CD4-positive, alpha-beta T cell treated with Interleukin-21 for 1 hour (primary cell): ENCODE data around the gene RGS16.
A peak's percentile ranks its signal among the peaks of the same experiment; 100 is the strongest.

Source experiments
- DNase-seq: peaks from one replicate; pipeline ENCODE4 v3.0.0-alpha.2; 2020

The RGS16 gene

GRCh38 chr1:182607566-182607965 is 3.4 kb upstream of the RGS16 start:
- DNase-seq: no peak

GRCh38 chr1:182603646-182604174 is 479 bp downstream of the RGS16 start:
- no peak for DNase-seq

GRCh38 chr1:182602935-182603645 is 1.1 kb downstream of the RGS16 start:
- peak; percentile 59 for DNase-seq

- DNase-seq: no peak
These were observed 2.3 kb downstream of the RGS16 start for GRCh38 chr1:182601913-182602312.

GRCh38 chr1:182601416-182601786 is 2.8 kb downstream of the RGS16 start:
- peak; percentile 81 for DNase-seq

GRCh38 chr1:182600745-182601415 is 3.3 kb downstream of the RGS16 start:
- no peak for DNase-seq

- DNase-seq: no peak
These were observed 4.0 kb downstream of the RGS16 start for GRCh38 chr1:182600036-182600713.

- peak; percentile 25 for DNase-seq
These were observed 4.8 kb downstream of the RGS16 start for GRCh38 chr1:182599339-182599738.

- DNase-seq: no peak
These were observed 5.9 kb downstream of the RGS16 start for GRCh38 chr1:182598296-182598695.

GRCh38 chr1:182596934-182597333 is 7.3 kb downstream of the RGS16 start:
- DNase-seq: no peak

GRCh38 chr1:182595641-182596240 is 8.4 kb downstream of the RGS16 start:
- DNase-seq: peak; percentile 68

- DNase-seq: no peak
These were observed 14.3 kb downstream of the RGS16 start for GRCh38 chr1:182589931-182590330.

- DNase-seq: no peak
These were observed 14.7 kb downstream of the RGS16 start for GRCh38 chr1:182589520-182589919.

GRCh38 chr1:182588500-182589396 is 15.4 kb downstream of the RGS16 start, which contains the start of gene RNASEL:
TSS of gene RNASEL (minus strand) at chr1:182589256. CDS start at chr1:182586806, 2,450 bp downstream.
- peak; percentile 72 for DNase-seq

GRCh38 chr1:182587666-182588499 is 16.3 kb downstream of the RGS16 start:
- no peak for DNase-seq

GRCh38 chr1:182587093-182587492 is 17.1 kb downstream of the RGS16 start:
- DNase-seq: no peak

GRCh38 chr1:182586380-182586779 is 17.8 kb downstream of the RGS16 start:
- DNase-seq: no peak

- DNase-seq: no peak
These were observed 19.4 kb downstream of the RGS16 start for GRCh38 chr1:182584746-182585145.

- no peak for DNase-seq
These were observed 23.5 kb downstream of the RGS16 start for GRCh38 chr1:182580736-182581135.

- DNase-seq: no peak
These were observed 28.5 kb downstream of the RGS16 start for GRCh38 chr1:182575540-182576149.

- DNase-seq: no peak
These were observed 30.0 kb downstream of the RGS16 start for GRCh38 chr1:182574156-182574555.
